Astrocyte (in vitro differentiated cells and primary cell): ENCODE measurements around the gene OR52B6.

Source experiments
- EZH2 ChIP-seq: IDR thresholded peaks from 2 replicates; pipeline ENCODE4 v1.6.1; 2012; ENCODE audit warnings: mild to moderate bottlenecking, low read length, inconsistent platforms; ENCODE audit not compliant: insufficient read depth
- TF ChIP-seq, protein P1 (sequence below): IDR thresholded peaks from 2 replicates; pipeline ENCODE4 v1.5.1; 2011; ENCODE audit warnings: low read depth, mild to moderate bottlenecking, inconsistent platforms, low read length, moderate library complexity; ENCODE audit not compliant: insufficient read depth

DNA sequence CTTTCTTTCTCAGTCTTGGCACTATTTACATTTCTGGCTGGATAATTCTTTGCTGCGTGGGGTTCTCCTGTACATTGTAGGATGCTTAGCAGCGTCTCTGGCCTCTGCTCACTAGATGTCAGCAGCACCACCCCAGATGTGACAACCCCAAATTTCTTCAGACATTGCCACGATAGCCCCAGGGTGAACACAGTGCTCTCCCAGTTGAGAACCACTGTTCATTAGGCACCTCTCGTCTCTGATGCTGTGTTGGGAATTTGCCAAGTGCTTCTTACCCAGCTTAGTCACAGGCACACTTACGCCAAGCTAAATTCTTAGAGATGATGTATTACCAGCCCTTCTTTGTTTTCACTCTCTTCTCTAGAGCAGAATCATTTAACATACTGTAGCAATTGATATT is 25.2 kb downstream of the OR52B6 start:
- TF ChIP-seq, protein P1, sequence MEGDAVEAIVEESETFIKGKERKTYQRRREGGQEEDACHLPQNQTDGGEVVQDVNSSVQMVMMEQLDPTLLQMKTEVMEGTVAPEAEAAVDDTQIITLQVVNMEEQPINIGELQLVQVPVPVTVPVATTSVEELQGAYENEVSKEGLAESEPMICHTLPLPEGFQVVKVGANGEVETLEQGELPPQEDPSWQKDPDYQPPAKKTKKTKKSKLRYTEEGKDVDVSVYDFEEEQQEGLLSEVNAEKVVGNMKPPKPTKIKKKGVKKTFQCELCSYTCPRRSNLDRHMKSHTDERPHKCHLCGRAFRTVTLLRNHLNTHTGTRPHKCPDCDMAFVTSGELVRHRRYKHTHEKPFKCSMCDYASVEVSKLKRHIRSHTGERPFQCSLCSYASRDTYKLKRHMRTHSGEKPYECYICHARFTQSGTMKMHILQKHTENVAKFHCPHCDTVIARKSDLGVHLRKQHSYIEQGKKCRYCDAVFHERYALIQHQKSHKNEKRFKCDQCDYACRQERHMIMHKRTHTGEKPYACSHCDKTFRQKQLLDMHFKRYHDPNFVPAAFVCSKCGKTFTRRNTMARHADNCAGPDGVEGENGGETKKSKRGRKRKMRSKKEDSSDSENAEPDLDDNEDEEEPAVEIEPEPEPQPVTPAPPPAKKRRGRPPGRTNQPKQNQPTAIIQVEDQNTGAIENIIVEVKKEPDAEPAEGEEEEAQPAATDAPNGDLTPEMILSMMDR: no peak
- no peak for TF ChIP-seq EZH2
